Epithelial cell of proximal tubule (primary cell): ENCODE results near the gene NPAS3. TPM values are rescaled to one million over a fixed set of nuclear protein-coding genes. Genes with fewer than 3 reads are reported as not detected.

Experiments
- DNase-seq: peaks from one replicate; pipeline ENCODE4 v3.0.0-alpha.2; 2011; ENCODE audit warnings: low read depth
- H3K4me3 ChIP-seq: 2 replicates; pipeline ENCODE4 v1.5.1; 2011; ENCODE audit warnings: low read depth, mild to moderate bottlenecking, low read length
- total RNA-seq: library from RNA; depleted of rRNA; stranded (reverse); fragments of >200 nt; gene quantifications from 2 replicates; pipeline ENCODE4 v1.2.3, GENCODE V29; 2015
- TF ChIP-seq, protein P1 (sequence below): conservative IDR thresholded peaks from 2 replicates; pipeline ENCODE4 v1.5.1; 2012; ENCODE audit warnings: low read depth, mild to moderate bottlenecking, low read length

The NPAS3 gene
- total RNA-seq, 1 donor from 2014 or later, result 0.35 TPM

- TF ChIP-seq, protein P1, sequence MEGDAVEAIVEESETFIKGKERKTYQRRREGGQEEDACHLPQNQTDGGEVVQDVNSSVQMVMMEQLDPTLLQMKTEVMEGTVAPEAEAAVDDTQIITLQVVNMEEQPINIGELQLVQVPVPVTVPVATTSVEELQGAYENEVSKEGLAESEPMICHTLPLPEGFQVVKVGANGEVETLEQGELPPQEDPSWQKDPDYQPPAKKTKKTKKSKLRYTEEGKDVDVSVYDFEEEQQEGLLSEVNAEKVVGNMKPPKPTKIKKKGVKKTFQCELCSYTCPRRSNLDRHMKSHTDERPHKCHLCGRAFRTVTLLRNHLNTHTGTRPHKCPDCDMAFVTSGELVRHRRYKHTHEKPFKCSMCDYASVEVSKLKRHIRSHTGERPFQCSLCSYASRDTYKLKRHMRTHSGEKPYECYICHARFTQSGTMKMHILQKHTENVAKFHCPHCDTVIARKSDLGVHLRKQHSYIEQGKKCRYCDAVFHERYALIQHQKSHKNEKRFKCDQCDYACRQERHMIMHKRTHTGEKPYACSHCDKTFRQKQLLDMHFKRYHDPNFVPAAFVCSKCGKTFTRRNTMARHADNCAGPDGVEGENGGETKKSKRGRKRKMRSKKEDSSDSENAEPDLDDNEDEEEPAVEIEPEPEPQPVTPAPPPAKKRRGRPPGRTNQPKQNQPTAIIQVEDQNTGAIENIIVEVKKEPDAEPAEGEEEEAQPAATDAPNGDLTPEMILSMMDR, result no peak
- DNase-seq, result no peak
- H3K4me3 ChIP-seq, result no peak overlapping the region
These were observed 912.7 kb downstream of the NPAS3 start for GRCh38 chr14:33851366-33851765.

DNA sequence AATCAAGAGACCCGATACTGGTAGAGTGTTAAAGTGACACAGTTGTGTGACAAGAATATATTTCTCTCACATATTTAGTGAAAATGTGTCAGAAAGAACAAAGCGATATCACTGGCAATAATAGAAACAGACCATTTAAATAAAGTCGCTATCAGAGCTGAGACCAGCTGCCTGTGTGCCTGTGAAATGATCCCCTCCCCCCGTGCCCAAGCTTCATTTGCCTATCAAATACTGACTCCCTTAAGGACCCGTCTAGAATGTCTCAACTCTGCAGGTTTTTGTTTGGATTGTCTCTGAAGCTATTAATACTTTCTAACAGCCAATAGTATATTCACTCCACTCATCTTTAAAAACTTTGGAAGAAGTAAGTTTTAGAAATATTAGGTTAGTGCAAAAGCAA, 913.3 kb downstream of the NPAS3 start:
- no peak for DNase-seq
- no peak overlapping the region for H3K4me3 ChIP-seq
- TF ChIP-seq, protein P1, result no peak
